Stromal cell of bone marrow (primary cell): ENCODE data around the gene PLCG1.

Source experiments
- DNase-seq: peaks from one replicate; pipeline ENCODE4 v3.0.0-alpha.2; 2012; ENCODE audit warnings: low read depth

PLCG1 gene

GRCh38 chr20:41167118-41167470 is 29.8 kb downstream of the PLCG1 start:
- no peak for DNase-seq

GRCh38 chr20:41167481-41168253 is 30.3 kb downstream of the PLCG1 start:
- no peak for DNase-seq

DNA sequence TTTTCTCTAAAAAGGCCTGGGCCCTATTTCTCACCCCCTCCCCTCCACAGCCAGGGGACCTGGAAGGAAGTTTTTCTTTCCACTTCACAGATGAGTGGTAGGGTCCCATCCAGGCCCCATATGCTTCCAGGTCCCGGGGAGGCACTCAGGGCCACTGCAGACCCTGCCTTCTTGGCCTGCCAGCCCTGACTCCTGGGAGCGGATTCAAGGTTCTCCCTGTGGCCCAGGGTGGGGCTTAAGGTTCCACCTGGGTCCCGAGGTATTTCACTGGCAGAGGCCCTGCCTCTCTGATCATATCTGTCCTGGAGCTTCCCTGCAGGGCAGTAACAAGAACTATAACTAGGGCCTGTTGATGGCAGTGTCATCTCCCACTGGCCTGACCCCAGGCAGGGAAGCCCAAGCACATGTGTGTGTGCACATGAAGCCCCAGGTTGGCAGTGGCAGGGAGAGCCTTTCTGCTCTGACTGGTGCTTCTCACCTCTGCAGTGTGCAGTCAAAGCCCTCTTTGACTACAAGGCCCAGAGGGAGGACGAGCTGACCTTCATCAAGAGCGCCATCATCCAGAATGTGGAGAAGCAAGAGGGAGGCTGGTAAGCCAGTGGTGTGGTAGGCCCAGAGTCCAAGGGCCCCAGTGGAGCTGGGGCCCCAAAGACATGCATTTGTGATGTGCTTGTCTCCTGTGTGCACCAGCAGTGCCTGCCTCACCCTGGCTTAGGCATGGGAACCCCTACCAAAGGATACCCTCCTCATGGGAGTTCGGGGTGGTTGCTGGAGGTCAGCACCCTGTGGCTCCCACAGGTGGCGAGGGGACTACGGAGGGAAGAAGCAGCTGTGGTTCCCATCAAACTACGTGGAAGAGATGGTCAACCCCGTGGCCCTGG is 31.2 kb downstream of the PLCG1 start:
- no peak for DNase-seq

GRCh38 chr20:41169162-41169690 is 31.9 kb downstream of the PLCG1 start:
- DNase-seq: no peak

DNA sequence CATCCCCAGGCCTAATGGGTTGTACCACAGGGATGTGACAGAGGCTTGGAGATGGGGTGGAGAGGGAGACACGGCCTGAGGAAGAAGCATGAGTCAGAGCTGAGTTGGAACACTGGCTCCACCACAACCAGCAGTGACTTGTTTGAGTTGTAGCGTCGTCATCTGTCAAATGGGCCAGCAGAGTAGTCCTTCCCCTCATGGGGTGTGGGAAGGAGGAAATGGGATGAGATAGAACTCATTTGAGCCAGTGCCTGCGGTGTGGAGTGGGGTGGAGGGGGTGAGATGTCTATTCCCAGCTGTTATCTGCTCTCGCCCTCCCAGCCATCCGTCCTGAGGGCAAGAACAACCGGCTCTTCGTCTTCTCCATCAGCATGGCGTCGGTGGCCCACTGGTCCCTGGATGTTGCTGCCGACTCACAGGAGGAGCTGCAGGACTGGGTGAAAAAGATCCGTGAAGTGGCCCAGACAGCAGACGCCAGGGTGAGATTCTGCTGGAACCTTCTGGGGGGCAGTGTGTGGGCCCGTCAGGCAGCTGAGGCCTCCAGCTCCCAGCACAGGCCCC is 32.5 kb downstream of the PLCG1 start:
- peak; percentile 56 for DNase-seq

DNA sequence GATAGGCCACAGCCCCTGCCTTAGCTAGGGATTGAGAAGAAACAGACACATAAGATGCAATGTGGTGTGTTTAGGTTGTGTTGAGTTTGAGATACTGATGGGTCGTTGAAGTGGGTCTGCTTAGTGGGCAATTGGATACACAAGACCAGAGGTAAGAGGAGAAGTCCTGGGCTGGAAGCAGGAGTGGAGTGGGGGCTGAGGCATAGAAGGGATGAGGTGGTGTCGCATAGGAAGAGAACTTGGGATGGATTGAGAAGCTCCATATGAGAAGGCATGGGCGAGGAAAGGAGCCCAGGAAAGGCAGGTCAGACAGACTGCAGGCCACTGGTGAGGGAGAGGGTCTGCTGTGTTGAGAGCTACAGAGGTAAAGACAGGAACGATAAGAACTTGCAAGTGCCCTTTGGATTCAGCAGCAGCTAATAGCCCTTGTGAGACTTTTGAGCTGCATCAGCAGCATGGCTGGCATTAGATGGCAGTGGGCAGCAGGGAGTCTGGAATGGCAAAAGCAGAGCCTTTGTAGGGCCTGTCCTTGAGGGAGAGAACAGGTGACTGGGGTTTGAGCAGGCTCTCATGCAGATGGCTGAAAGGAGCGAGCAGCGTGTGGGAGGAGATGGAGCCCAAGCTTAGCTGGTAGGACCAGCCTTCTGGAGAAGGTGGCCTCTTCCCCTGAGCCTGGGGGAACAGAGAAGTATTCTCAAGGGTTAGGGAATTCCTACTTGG is 33.2 kb downstream of the PLCG1 start:
- no peak for DNase-seq

DNA sequence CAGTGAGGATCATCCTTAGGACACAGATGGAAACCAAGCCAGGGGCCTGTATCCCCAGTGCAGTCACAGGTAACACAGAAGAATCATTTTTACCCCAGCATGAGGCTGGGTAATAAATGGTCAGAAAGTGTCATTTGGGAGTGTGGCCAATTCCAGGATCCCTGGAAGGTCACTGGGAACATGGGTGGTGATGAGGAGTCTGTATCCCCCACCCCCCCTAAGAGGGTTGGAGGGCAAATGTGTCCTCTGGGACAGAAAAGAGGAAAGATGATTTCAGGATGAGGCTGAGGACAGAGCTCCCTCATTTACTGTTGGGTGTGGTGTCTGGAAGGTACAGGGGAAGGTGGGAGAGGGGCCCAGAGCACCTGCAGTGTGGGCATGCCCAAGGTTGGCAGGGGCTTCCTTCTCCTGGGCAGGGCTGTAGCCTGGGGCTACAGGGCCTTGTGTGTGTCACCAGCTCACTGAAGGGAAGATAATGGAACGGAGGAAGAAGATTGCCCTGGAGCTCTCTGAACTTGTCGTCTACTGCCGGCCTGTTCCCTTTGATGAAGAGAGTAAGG is 34.5 kb downstream of the PLCG1 start:
- DNase-seq: no peak

DNA sequence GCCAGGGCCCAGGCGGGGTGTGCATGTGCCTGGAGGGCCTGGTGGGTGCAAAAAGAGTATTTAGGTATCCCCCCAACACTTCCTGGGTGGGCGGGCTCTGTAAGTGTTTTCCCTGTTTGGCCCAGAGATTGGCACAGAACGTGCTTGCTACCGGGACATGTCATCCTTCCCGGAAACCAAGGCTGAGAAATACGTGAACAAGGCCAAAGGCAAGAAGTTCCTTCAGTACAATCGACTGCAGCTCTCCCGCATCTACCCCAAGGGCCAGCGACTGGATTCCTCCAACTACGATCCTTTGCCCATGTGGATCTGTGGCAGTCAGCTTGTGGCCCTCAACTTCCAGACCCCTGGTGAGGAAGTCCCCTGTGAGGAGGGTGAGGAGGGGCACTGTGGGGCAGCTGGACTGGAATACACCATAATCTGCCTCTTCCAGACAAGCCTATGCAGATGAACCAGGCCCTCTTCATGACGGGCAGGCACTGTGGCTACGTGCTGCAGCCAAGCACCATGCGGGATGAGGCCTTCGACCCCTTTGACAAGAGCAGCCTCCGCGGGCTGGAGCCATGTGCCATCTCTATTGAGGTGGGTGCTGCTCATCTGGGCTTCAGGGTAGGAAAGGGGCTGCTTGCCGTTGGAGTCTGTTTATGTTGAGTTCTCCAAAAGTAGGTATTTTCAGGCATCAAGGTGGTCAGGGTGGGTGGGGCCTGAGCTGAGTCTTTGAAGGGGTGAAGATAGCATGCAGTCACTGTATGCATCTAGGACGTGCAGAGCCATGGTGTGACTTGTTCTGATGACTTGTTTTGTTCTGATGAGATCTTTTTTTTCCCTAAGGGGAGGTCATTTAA is 35.2 kb downstream of the PLCG1 start:
- no peak for DNase-seq

GRCh38 chr20:41173161-41173721 is 35.9 kb downstream of the PLCG1 start:
- peak; percentile 34 for DNase-seq

DNA sequence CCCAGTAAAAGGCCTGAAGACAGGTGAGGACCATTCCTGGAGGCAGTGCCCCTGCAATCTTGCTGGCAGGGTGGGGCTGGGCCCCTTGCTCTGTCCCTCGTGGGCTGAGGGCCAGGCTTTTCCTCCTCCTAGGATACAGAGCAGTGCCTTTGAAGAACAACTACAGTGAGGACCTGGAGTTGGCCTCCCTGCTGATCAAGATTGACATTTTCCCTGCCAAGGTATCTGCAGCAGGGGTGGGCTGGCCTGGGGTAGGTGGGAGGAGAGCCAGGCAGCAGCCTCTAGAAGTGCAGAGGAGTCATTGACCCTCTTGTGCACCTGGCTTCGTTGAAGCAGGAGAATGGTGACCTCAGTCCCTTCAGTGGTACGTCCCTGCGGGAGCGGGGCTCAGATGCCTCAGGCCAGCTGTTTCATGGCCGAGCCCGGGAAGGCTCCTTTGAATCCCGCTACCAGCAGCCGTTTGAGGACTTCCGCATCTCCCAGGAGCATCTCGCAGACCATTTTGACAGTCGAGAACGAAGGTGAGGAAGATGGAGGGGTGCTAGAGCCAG is 36.5 kb downstream of the PLCG1 start:
- DNase-seq: no peak

GRCh38 chr20:41174373-41174772 is 37.0 kb downstream of the PLCG1 start:
- DNase-seq: no peak

DNA sequence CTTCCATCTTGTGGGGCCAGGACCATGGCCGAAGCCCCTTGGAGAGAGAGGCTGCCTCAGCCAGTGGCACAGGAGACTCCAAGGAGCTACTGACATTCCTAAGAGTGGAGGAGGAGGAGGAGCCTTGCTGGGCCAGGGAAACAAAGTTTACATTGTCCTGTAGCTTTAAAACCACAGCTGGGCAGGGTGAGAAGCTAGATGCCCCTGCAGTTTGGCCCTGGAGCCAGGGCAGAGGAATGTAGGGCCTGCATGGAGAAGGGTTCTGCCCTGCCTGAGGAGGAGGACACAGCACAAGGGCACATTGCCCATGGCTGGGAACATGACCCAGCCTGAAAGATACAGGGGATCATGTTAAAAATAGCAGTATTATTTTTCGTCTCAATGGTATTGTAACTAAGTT is 37.4 kb downstream of the PLCG1 start:
- DNase-seq: no peak

- DNase-seq: no peak
Measured at GRCh38 chr20:41175201-41175651, 37.9 kb downstream of the PLCG1 start.

DNA sequence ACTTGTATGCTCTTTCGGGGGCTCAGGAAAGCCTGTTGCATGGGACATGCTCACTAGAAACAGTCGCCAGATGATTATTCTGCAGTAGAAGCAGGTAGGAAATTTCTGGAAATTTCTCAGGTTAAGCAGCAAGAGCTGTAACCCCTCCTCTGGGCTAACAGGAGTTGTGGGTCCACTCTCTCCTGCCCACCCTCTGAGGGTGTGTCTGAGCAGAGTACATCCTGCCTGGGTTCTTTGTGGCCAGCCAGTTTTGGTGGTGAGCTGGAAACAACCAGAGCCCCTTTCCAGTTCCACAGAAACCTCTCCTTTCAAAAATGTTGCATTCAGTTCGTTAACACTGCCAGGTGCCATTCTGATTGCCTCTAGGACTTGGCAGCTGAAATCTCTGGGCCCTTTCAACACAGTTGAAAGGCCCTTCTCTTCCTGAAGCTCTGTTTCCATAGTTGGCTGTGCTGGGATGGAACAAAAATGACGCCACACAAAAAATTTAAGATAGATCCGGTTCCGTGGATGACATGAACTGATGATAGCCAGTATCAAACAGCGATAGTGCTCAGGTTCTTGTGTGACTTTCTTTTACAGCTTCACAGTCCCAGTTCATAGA is 38.5 kb downstream of the PLCG1 start:
- no peak for DNase-seq

DNA sequence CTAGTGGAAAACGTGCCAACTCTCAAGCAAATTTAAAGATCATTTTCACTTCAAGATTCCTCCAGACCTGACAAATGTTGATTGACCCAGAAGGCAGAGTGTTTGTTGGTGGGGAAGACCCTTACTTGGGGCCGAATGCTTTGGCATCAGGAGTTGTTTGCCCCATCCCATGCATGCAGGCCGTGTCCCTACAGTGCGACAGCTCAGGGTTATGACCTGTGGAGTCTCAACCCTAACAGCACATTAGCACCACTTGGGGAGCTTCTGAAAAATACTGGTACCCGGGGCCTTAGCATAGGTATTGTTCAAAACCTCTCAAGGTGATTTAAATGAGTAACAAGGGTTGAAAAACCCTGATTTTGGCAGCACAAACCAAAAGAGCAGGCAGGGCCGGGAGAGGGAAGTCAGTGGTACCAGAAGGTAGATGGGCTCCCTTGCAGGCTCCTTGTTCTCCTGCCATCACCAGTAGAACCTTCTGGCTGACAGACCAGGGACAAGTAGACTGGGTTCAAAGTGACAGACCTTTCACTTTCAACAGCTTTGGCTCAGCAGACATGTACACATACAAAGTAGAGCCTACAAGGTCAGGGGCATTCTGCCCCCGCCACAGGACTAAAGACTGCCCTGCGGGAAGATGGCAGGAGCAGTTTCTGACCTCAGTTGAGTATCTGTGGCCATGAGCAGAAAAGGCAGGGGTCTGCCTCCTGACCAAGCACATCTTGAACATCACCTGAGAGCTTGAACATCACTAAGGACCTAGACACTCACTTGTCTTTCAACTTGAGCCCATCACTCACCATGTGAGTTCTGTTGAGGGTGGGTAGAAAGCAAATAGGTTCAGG is 39.6 kb downstream of the PLCG1 start:
- DNase-seq: no peak

DNA sequence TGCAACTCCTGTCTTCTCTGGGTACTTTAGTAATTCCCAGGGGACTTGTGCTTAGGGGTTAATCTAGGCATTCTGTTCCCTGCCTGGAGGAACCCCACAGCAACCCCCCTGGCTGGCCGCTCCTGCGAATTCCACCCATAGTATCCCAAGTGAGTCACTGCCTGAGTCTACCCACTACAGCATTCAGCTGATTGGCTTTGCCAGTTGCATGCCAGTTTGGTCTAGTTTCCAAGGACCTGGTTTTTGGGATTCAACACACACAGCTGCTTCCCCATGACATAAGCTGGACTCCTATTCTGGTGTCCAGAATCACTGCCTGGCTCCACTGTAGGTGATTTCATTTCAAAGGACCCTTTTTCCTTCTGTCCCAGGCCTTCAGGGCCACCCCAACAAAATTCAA is 40.3 kb downstream of the PLCG1 start:
- DNase-seq: peak; percentile 88

DNA sequence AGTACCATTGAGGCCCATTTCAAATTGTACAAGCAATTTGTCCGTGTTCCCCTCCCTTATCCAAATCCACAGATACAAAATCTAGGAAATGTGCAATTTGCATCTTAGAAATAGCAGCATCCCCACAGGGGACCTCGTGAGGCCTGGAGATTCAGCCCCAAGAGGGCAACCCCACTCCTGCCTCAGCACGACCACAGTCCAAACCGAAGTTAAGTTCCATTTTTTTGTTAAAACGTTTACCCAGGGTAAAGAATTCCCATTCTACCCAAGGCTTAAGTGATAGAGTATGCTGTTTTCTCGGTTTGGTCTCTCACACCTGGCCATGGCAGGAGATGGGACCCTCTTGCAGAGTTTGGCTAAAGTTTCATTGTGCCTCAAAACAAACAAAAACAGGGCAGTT is 41.2 kb downstream of the PLCG1 start:
- no peak for DNase-seq

DNA sequence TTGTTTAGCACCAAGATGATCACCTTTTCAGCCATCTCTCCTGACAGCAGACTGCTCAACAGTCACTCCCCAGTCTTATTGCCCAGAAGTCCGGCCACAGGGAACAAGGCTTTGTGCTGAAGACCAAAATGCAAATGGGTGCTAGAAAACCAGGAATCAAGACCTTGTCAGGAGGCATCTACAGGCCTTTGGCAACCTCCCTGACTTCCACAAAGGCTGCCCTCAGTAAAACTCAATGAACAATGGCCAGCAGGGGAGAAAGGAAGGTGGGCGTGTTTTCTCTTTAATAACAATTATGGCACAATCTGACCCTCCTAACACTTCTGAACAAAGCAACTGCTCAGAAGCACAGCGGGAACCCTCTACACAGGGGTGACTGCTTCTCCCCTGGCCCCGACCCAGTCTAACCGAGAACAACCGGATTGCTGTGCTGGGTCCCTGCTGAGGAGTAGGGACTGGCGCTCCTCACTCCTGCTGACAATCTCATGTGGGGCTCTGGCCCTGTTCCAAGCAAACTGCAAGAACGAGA is 41.6 kb downstream of the PLCG1 start:
- DNase-seq: no peak

GRCh38 chr20:41179961-41180360 is 42.6 kb downstream of the PLCG1 start:
- no peak for DNase-seq
